A549 (cell line): ENCODE results near the gene GCG. TPM values are rescaled to one million over a fixed set of nuclear protein-coding genes. Genes with fewer than 3 reads are reported as not detected.

Experiments used
- ATAC-seq, 2 experiments: fragments of 200-7000 bp in 1 of 2; fragments of >200 bp in 1 of 2; cut with Nextera tagmentation in 1 of 2; cut with Tn5 transposase in 1 of 2; 3 replicates each; pipeline versions ENCODE4 v1.8.0 to v1.9.1; 2018 to 2020; ENCODE audit warnings: mild to moderate bottlenecking in 1 of 2, moderate library complexity in 1 of 2
- CTCF ChIA-PET: fragments of 300-600 bp; sonication (Branson Sonifier 250); formaldehyde crosslinking; extraction: SDS; loops from one replicate; lab custom pipeline; 2021; ENCODE audit warnings: antibody characterized with exemption, inconsistent platforms; lab: Yijun Ruan, JAX
- POLR2A ChIA-PET: fragments of 350-600 bp; formaldehyde crosslinking; extraction: SDS; loops from one replicate; lab custom pipeline; 2021; ENCODE audit warnings: antibody characterized with exemption, inconsistent platforms; lab: Yijun Ruan, JAX
- DNase-seq, 2 experiments: peaks; one replicate each; pipeline versions ENCODE4 v3.0.0 to v3.0.0-alpha.2; 2011 to 2016; ENCODE audit warnings: low read depth in 1 of 2, low spot score in 1 of 2
- FAIRE-seq: peaks from 2 replicates; lab custom pipeline; 2011; peaks lifted over from hg19 to GRCh38; lab: Jason Lieb, UNC
- H3K27ac ChIP-seq, 2 experiments: fragments of >200 bp; sonication (Bioruptor Twin); formaldehyde crosslinking; 3 replicates each; pipeline ENCODE4 v1.5.1; 2016 to 2017
- H3K4me1 ChIP-seq: fragments of >200 bp; sonication (Bioruptor Twin); formaldehyde crosslinking; 3 replicates; pipeline ENCODE4 v1.6.1; 2016
- H3K4me2 ChIP-seq: fragments of >200 bp; sonication (Bioruptor Twin); formaldehyde crosslinking; 3 replicates; pipeline ENCODE4 v1.6.1; 2016
- H3K4me3 ChIP-seq: fragments of >200 bp; sonication (Bioruptor Twin); formaldehyde crosslinking; 3 replicates; pipeline ENCODE4 v1.5.1; 2016
- H3K9me3 ChIP-seq: fragments of >200 bp; sonication (Bioruptor Twin); formaldehyde crosslinking; 3 replicates; pipeline ENCODE4 v1.6.1; 2016
- EP300 ChIP-seq, 2 experiments: fragments of >200 bp; sonication (Bioruptor Twin); formaldehyde crosslinking; IDR thresholded peaks; 2 replicates in 1 of 2; 3 replicates in 1 of 2; pipeline ENCODE4 v1.6.1; 2016 to 2017
- FOSB ChIP-seq: fragments of 250-450 bp; sonication (Bioruptor Pico); IDR thresholded peaks from 2 replicates; pipeline ENCODE4 v1.5.0; 2020; ENCODE audit warnings: mild to moderate bottlenecking, moderate library complexity
- GATA3 ChIP-seq: IDR thresholded peaks from 2 replicates; pipeline ENCODE4 v1.6.1; 2012; ENCODE audit warnings: borderline replicate concordance
- HDAC2 ChIP-seq: fragments of 200-600 bp; sonication (generic); IDR thresholded peaks from 2 replicates; pipeline ENCODE4 v1.6.1; 2016
- HEYL ChIP-seq: fragments of 250-450 bp; sonication (Bioruptor Pico); IDR thresholded peaks from 2 replicates; pipeline ENCODE4 v1.8.0; 2021; ENCODE audit warnings: mild to moderate bottlenecking, moderate library complexity
- HOXA7 ChIP-seq: fragments of 250-450 bp; sonication (Bioruptor Pico); IDR thresholded peaks from 2 replicates; pipeline ENCODE4 v1.5.0; 2020; ENCODE audit warnings: mild to moderate bottlenecking, moderate library complexity
- HOXB13 ChIP-seq: fragments of 250-450 bp; sonication (Bioruptor Pico); IDR thresholded peaks from 2 replicates; pipeline ENCODE4 v1.5.0; 2020; ENCODE audit warnings: low read depth, mild to moderate bottlenecking, moderate library complexity
- JUN ChIP-seq, 2 experiments: fragments of >200 bp; sonication (Bioruptor Twin); formaldehyde crosslinking; IDR thresholded peaks; 2 replicates in 1 of 2; 3 replicates in 1 of 2; pipeline ENCODE4 v1.6.1; 2016 to 2017
- KDM1A ChIP-seq: fragments of 200-600 bp; sonication (generic); IDR thresholded peaks from 2 replicates; pipeline ENCODE4 v1.6.1; 2016; ENCODE audit warnings: low read depth, mild to moderate bottlenecking
- KDM5A ChIP-seq: fragments of 200-600 bp; sonication (generic); IDR thresholded peaks from 2 replicates; pipeline ENCODE4 v1.6.1; 2016; ENCODE audit warnings: antibody characterized with exemption, mild to moderate bottlenecking
- MAFK ChIP-seq: fragments of 450-650 bp; IDR thresholded peaks from 2 replicates; pipeline ENCODE4 v1.6.1; 2014; ENCODE audit not compliant: partially characterized antibody
- PBX3 ChIP-seq: IDR thresholded peaks from 2 replicates; pipeline ENCODE4 v1.6.1; 2012
- POLR2A ChIP-seq: IDR thresholded peaks from 2 replicates; pipeline ENCODE4 v1.6.1; 2012; ENCODE audit warnings: mild to moderate bottlenecking, low read length
- RAD21 ChIP-seq, 2 experiments: fragments of >200 bp in 1 of 2; sonication (Bioruptor Twin) in 1 of 2; formaldehyde crosslinking in 1 of 2; IDR thresholded peaks in 1 of 2; conservative IDR thresholded peaks in 1 of 2; 2 replicates in 1 of 2; 3 replicates in 1 of 2; pipeline ENCODE4 v1.6.1; 2012 to 2018; ENCODE audit warnings: inconsistent platforms in 1 of 2
- RCOR1 ChIP-seq: fragments of 150-350 bp; IDR thresholded peaks from 2 replicates; pipeline ENCODE4 v1.6.1; 2014; ENCODE audit warnings: antibody characterized with exemption, low read length, low read depth
- RFX5 ChIP-seq: fragments of 450-650 bp; IDR thresholded peaks from 2 replicates; pipeline ENCODE4 v1.7.1; 2014; ENCODE audit warnings: antibody characterized with exemption, mild to moderate bottlenecking, moderate library complexity
- SMC3 ChIP-seq: fragments of >200 bp; sonication (Bioruptor Twin); formaldehyde crosslinking; IDR thresholded peaks from 3 replicates; pipeline ENCODE4 v1.6.1; 2018; ENCODE audit warnings: inconsistent platforms
- SREBF2 ChIP-seq: fragments of 450-650 bp; IDR thresholded peaks from 2 replicates; pipeline ENCODE4 v1.6.1; 2014; ENCODE audit warnings: mild to moderate bottlenecking, moderate library complexity
- TP53 ChIP-seq: fragments of 250-450 bp; sonication (Bioruptor Pico); IDR thresholded peaks from 2 replicates; pipeline ENCODE4 v1.5.0; 2021; ENCODE audit warnings: mild to moderate bottlenecking, moderate library complexity
- USF2 ChIP-seq: fragments of 450-650 bp; IDR thresholded peaks from 2 replicates; pipeline ENCODE4 v1.6.1; 2014; ENCODE audit warnings: antibody characterized with exemption
- ZC3H11A ChIP-seq: fragments of 450-650 bp; IDR thresholded peaks from 2 replicates; pipeline ENCODE4 v1.6.1; 2014; ENCODE audit warnings: antibody characterized with exemption, mild to moderate bottlenecking
- ZSCAN20 ChIP-seq: fragments of 250-450 bp; sonication (Bioruptor Pico); IDR thresholded peaks from 2 replicates; pipeline ENCODE4 v1.8.0; 2022; ENCODE audit warnings: mild to moderate bottlenecking, moderate library complexity
- WGBS: methylation state at CpG from one replicate; pipeline ENCODE4 v1.1.6; 2017; ENCODE audit errors: missing lambda C conversion rate; 5-methylcytosine and 5-hydroxymethylcytosine counted together
- polyA plus RNA-seq, 4 experiments: library from polyadenylated mRNA; depleted of rRNA in 3 of 4; stranded (reverse); fragments of >200 nt; fragmentation: RNase III in 1 of 4; extraction: RNeasy Plus Mini Kit Qiagen cat#74134 plus additional on column Dnase treatment in 1 of 4; gene quantifications; 2 replicates in 3 of 4; 3 replicates in 1 of 4; pipeline ENCODE4 v1.2.3, GENCODE V29; 2011 to 2017
- TF ChIP-seq, protein P1 (sequence below): fragments of 250-450 bp; sonication (Bioruptor Pico); IDR thresholded peaks from 2 replicates; pipeline ENCODE4 v1.5.0; 2021; ENCODE audit warnings: mild to moderate bottlenecking, moderate library complexity, borderline replicate concordance
- TF ChIP-seq, protein P2 (sequence below): fragments of >200 bp; sonication (Bioruptor Twin); formaldehyde crosslinking; IDR thresholded peaks from 3 replicates; pipeline ENCODE4 v1.5.1; 2016
- TF ChIP-seq, protein P3 (sequence below): fragments of >200 bp; sonication (Bioruptor Twin); formaldehyde crosslinking; IDR thresholded peaks from 3 replicates; pipeline ENCODE4 v1.6.1; 2016

The GCG gene
- polyA plus RNA-seq, 2 of the 4 experiments (the other 2 are of a cell fraction), result not detected

DNA sequence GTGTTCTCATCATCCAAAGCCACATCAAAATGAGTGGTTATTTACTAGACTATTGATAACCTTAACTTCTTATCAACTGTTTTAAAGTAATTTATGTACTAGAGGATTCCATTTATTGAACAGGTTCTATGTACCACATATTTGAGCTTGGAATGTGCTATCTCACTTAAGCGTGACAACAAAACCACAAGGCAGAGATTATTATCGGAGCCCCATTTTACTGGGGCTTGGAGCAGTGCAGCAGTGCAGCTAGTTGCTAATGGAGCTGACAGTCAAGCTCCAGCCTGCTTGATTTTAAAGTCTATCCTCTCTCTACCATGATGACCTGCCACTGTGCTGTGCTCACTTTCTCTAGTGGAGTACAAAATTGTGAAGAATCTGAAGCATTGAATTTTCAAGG lies 24.6 kb downstream of the GCG start:
- ATAC-seq (no peak), DNase-seq (no peak), FAIRE-seq (no peak)
- ChIA-PET CTCF (no interaction called here), POLR2A (no interaction called here)
- TF ChIP-seq, protein P1, sequence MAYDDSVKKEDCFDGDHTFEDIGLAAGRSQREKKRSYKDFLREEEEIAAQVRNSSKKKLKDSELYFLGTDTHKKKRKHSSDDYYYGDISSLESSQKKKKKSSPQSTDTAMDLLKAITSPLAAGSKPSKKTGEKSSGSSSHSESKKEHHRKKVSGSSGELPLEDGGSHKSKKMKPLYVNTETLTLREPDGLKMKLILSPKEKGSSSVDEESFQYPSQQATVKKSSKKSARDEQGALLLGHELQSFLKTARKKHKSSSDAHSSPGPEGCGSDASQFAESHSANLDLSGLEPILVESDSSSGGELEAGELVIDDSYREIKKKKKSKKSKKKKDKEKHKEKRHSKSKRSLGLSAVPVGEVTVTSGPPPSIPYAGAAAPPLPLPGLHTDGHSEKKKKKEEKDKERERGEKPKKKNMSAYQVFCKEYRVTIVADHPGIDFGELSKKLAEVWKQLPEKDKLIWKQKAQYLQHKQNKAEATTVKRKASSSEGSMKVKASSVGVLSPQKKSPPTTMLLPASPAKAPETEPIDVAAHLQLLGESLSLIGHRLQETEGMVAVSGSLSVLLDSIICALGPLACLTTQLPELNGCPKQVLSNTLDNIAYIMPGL (CRISPR knock-in tag), result no peak
- no peak for TF ChIP-seq JUN (IDR thresholded peaks at IDR 0.05)
- no peak for TF ChIP-seq TP53 (CRISPR knock-in tag)
- no peak for TF ChIP-seq KDM5A
- TF ChIP-seq KDM1A, result no peak
- TF ChIP-seq GATA3, result no peak
- Histone ChIP-seq H3K9me3 (no peaks in the 10 kb centered on the region), H3K27ac (no peak overlapping the region), H3K4me2 (no peak overlapping the region), H3K4me1 (no peaks in the 10 kb centered on the region), H3K4me3 (no peak overlapping the region)
- 69% methylated on average over 2 of the region's 2 CpGs for WGBS

GRCh38 chr2:162126527-162126926 lies 25.5 kb downstream of the GCG start:
- no peak overlapping the region for H3K4me3 ChIP-seq
- no peak overlapping the region for H3K4me2 ChIP-seq
- POLR2A ChIA-PET, result no interaction called here
- no peak for DNase-seq
- no peak for TF ChIP-seq EP300 (IDR thresholded peaks at IDR 0.05)
- TF ChIP-seq POLR2A, result no peak
- TF ChIP-seq ZC3H11A, result no peak
- TF ChIP-seq MAFK, result no peak
- TF ChIP-seq HOXA7 (CRISPR knock-in tag), result no peak
- TF ChIP-seq, protein P2, sequence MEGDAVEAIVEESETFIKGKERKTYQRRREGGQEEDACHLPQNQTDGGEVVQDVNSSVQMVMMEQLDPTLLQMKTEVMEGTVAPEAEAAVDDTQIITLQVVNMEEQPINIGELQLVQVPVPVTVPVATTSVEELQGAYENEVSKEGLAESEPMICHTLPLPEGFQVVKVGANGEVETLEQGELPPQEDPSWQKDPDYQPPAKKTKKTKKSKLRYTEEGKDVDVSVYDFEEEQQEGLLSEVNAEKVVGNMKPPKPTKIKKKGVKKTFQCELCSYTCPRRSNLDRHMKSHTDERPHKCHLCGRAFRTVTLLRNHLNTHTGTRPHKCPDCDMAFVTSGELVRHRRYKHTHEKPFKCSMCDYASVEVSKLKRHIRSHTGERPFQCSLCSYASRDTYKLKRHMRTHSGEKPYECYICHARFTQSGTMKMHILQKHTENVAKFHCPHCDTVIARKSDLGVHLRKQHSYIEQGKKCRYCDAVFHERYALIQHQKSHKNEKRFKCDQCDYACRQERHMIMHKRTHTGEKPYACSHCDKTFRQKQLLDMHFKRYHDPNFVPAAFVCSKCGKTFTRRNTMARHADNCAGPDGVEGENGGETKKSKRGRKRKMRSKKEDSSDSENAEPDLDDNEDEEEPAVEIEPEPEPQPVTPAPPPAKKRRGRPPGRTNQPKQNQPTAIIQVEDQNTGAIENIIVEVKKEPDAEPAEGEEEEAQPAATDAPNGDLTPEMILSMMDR, result no peak
- no peak for TF ChIP-seq ZSCAN20 (CRISPR knock-in tag)
- TF ChIP-seq PBX3, result no peak
- TF ChIP-seq SREBF2, result no peak
- TF ChIP-seq RAD21 (conservative IDR thresholded peaks at IDR 0.05 in 1 of 2, IDR thresholded peaks at IDR 0.05 in 1 of 2), result no peak
- no peak for TF ChIP-seq RFX5
- no peak for TF ChIP-seq TP53 (CRISPR knock-in tag)
- no peak for TF ChIP-seq SMC3
- TF ChIP-seq RCOR1, result no peak
- TF ChIP-seq FOSB (CRISPR knock-in tag), result no peak
- no peaks in the 10 kb centered on the region for H3K9me3 ChIP-seq
- H3K27ac ChIP-seq, result no peak overlapping the region
- CTCF ChIA-PET, result interaction anchor here (1.0 to 1.5 kb wide), 4 partner anchors 27 to 539 kb away, joined by 3 to 5 read pairs (median 3); no protein-coding TSS in a partner anchor
- ATAC-seq, result no peak
- no peak for FAIRE-seq
- H3K4me1 ChIP-seq, result no peaks in the 10 kb centered on the region
- 9% methylated on average over 2 of the region's 2 CpGs for WGBS

DNA sequence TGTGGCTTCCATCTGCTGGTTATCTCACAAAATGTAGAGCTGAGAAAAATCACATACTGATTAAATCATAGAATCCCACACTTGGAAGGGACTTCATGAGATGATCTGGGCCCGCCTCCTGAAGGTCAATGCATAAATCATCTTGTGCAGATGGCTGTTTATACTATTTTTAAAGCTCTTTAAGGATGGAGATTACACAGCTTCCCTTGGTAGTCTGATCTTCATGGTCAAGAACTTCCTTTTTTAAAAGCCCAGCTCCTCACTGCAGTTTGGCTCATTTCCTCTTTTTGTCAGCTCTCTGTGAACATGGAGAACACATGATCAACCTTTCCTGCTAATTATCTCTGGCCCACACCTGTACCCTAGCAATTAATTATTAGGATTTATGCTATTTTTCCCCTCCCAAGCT lies 25.9 kb downstream of the GCG start:
- Histone ChIP-seq H3K4me2 (no peak overlapping the region), H3K4me3 (no peak overlapping the region), H3K4me1 (no peaks in the 10 kb centered on the region), H3K27ac (no peak overlapping the region), H3K9me3 (no peaks in the 10 kb centered on the region)
- CTCF ChIA-PET, result interaction anchor here (1.0 to 1.5 kb wide), 5 partner anchors 18 to 539 kb away, joined by 3 to 5 read pairs (median 3); no protein-coding TSS in a partner anchor
- WGBS, result 4% methylated on average over 1 of the region's 1 CpG
- POLR2A ChIA-PET, result no interaction called here
- no peak for ATAC-seq
- no peak for TF ChIP-seq HDAC2
- TF ChIP-seq, protein P3, sequence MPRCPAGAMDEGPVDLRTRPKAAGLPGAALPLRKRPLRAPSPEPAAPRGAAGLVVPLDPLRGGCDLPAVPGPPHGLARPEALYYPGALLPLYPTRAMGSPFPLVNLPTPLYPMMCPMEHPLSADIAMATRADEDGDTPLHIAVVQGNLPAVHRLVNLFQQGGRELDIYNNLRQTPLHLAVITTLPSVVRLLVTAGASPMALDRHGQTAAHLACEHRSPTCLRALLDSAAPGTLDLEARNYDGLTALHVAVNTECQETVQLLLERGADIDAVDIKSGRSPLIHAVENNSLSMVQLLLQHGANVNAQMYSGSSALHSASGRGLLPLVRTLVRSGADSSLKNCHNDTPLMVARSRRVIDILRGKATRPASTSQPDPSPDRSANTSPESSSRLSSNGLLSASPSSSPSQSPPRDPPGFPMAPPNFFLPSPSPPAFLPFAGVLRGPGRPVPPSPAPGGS, result no peak
- no peak for TF ChIP-seq USF2
- TF ChIP-seq HEYL (CRISPR knock-in tag), result no peak
- no peak for TF ChIP-seq HOXB13
- TF ChIP-seq, all 56 proteins: peak for 0
- DNase-seq, result no peak
- FAIRE-seq, result no peak
